ENCODE data around the gene HOXC9. TPM values are rescaled to one million over a fixed set of nuclear protein-coding genes. Genes with fewer than 3 reads are reported as not detected.
A peak's percentile ranks its signal among the peaks of the same experiment; 100 is the strongest.

The HOXC9 gene
- total RNA-seq, 1 experiment from 2014 or later, result not detected

GRCh38 chr12:54030442-54030801 lies 30.5 kb downstream of the HOXC9 start:
- TF ChIP-seq CTCF (conservative IDR thresholded peaks at IDR 0.05), result no peak
- WGBS (ENCODE audit: extremely low coverage, insufficient read length, low lambda C conversion rate), result no CpG with 5 or more reads among the region's 7 CpGs
- Histone ChIP-seq H2BK15ac (ENCODE audit: low read depth, low read length) (no peak overlapping the region), H2AK5ac (ENCODE audit: insufficient read length, low read length) (no peak overlapping the region), H2BK20ac (ENCODE audit: low read depth, low read length, poor library complexity, severe bottlenecking) (no peak overlapping the region), H2AFZ (ENCODE audit: low read length) (no peak overlapping the region), H4K8ac (replicated peaks; ENCODE audit: insufficient read length, low read depth, low read length) (no peak overlapping the region), H3K23ac (ENCODE audit: insufficient read length, low read depth, low read length) (no peak overlapping the region), H3K23me2 (ENCODE audit: insufficient read length, low read depth, low read length, poor library complexity, severe bottlenecking) (no peaks in the 10 kb centered on the region), H3K9me3 (ENCODE audit: control insufficient read depth, low read depth, low read length) (no peaks in the 10 kb centered on the region), H4K20me1 (ENCODE audit: control insufficient read depth, insufficient read depth, insufficient read length) (no peaks in the 10 kb centered on the region), H3T11ph (ENCODE audit: low read length) (no peak overlapping the region), H3K18ac (ENCODE audit: insufficient read length, low read depth, low read length) (no peak overlapping the region), H2BK12ac (ENCODE audit: insufficient read length, low read depth, low read length) (no peak overlapping the region), H3K27me3 (ENCODE audit: insufficient read depth, low read length) (peaks cover 97% of the 10 kb centered on the region), H2BK120ac (ENCODE audit: low read depth, low read length, poor library complexity, severe bottlenecking) (no peak overlapping the region), H3K79me1 (ENCODE audit: insufficient read depth, low read depth, low read length, poor library complexity, severe bottlenecking) (no peaks in the 10 kb centered on the region), H4K91ac (ENCODE audit: insufficient read length, low read depth, low read length) (no peak overlapping the region), H4K5ac (ENCODE audit: insufficient read length, low read depth, low read length) (no peak overlapping the region), H2BK5ac (ENCODE audit: insufficient read length, low read length) (no peak overlapping the region), H3K56ac (ENCODE audit: insufficient read length, low read depth, low read length) (no peak overlapping the region), H3K27ac (ENCODE audit: insufficient read length, low read depth, low read length) (no peak overlapping the region), H3K4me1 (ENCODE audit: insufficient read depth, low read length) (no peaks in the 10 kb centered on the region), H3K4me2 (ENCODE audit: insufficient read depth, insufficient read length, low read length) (no peak overlapping the region), H3K79me2 (ENCODE audit: insufficient read depth, low read length) (no peaks in the 10 kb centered on the region), H3K4ac (ENCODE audit: low read depth, low read length) (no peak overlapping the region), H3K9ac (ENCODE audit: extremely low read depth, insufficient read length, low read length) (no peak overlapping the region), H3K14ac (ENCODE audit: insufficient read depth, low read length) (no peak overlapping the region)
- Mint-ChIP-seq H3K27me3 (ENCODE audit: low read depth) (peaks cover 99% of the 10 kb centered on the region), H3K4me3 (0 out of 5 replicates have a peak overlapping the region, but pooled peaks of 1 of the 2 experiments have one; percentile 31), H3K36me3 (ENCODE audit: insufficient read depth in 1 of 3, low read depth in 3 of 3) (peaks cover 0 to 6% (median 0%) of the 10 kb centered on the region in 3 experiments; a peak in 2 of 7 replicates), H3K9me3 (peaks cover 3 to 13% of the 10 kb centered on the region in 2 experiments; a peak in 3 of 5 replicates), H3K27ac (no peak overlapping the region), H3K4me1 (peaks cover 17 to 25% of the 10 kb centered on the region in 2 experiments)
- DNase-seq, result no peak
